ENCODE data around the gene GRIFIN. TPM values are rescaled to one million over a fixed set of nuclear protein-coding genes. Genes with fewer than 3 reads are reported as not detected.

Gene GRIFIN
- polyA plus RNA-seq, 1 of the 3 experiments (the other 2 are of a cell fraction), result not detected

GRCh38 chr7:2512713-2513112 is 36.5 kb upstream of the GRIFIN start:
- TF ChIP-seq MXI1 (IDR thresholded peaks at IDR 0.05; ENCODE audit: low read depth, low read length) (no peak), FOXM1 (IDR thresholded peaks at IDR 0.05; ENCODE audit: low read depth) (no peak), POLR2AphosphoS5 (IDR thresholded peaks at IDR 0.05; ENCODE audit: low read depth, low read length) (no peak), RFX5 (IDR thresholded peaks at IDR 0.05; ENCODE audit: low read length) (no peak), RAD21 (IDR thresholded peaks at IDR 0.05; ENCODE audit: low read length) (no peak)
- Histone ChIP-seq H3K4me1 (ENCODE audit: control insufficient read depth in 1 of 2, insufficient read depth in 2 of 2, low read depth in 1 of 2, low read length in 1 of 2) (peaks cover 23 to 85% of the 10 kb centered on the region in 2 experiments; a peak in 3 of 4 replicates), H3K27ac (ENCODE audit: low read depth in 2 of 2, low read length in 1 of 2) (peak overlapping the region in 1 of 2 experiments; percentile 98; a peak in 2 of 4 replicates), H2AFZ (ENCODE audit: low read depth) (no peak overlapping the region), H3K79me2 (ENCODE audit: insufficient read depth) (no peaks in the 10 kb centered on the region), H3K27me3 (ENCODE audit: insufficient read depth) (no peaks in the 10 kb centered on the region), H3F3A (replicated peaks; ENCODE audit: insufficient read depth) (peaks cover 9% of the 10 kb centered on the region), H3K4me3 (ENCODE audit: low read depth in 2 of 2, low read length in 1 of 2) (no peak overlapping the region), H3K9me3 (no peaks in the 10 kb centered on the region), H4K20me1 (ENCODE audit: insufficient read depth) (no peaks in the 10 kb centered on the region), H3K9me2 (no peaks in the 10 kb centered on the region), H3K4me2 (no peak overlapping the region), H3K9ac (no peak overlapping the region), H3K36me3 (replicated peaks in 1 of 2; ENCODE audit: control insufficient read depth in 1 of 2, insufficient read depth in 2 of 2, low read length in 1 of 2) (no peaks in the 10 kb centered on the region)
- CTCF ChIA-PET, result no interaction called here
- DNase-seq, result no peak
- POLR2A ChIA-PET, result no interaction called here
- 90% methylated on average over 3 of the region's 3 CpGs for WGBS (ENCODE audit: low lambda C conversion rate)

DNA sequence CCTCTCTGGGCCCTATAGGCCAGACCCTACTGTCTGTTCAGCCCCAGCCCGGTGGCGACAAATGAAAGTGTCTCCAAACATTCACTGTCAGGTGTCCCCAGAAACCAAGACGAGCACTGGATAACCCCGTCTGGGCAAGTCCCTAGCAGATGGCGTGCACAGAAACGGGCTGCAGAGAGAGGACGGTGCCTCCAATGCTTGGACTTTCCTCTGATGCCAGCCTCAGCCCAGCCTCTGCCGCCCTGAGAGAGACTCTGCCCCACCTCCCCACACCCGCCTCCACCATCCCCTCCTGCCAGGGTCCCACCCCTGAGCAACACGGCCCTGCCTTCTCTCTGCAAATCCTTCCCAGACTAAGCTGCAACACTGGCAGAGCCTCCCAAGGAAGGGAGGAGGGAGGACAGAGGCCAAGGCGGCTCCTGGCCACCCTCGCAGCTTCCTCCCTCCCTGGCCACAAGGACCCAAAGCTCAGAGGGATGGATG is 36.0 kb upstream of the GRIFIN start:
- H3K4me1 ChIP-seq (ENCODE audit: control insufficient read depth in 1 of 2, insufficient read depth in 2 of 2, low read depth in 1 of 2, low read length in 1 of 2), result peaks cover 19 to 85% of the 10 kb centered on the region in 2 experiments; a peak in 3 of 4 replicates
- CTCF ChIA-PET, result interaction anchor here (1.1 kb wide), 1 partner anchor 9 kb away, joined by 3 read pairs; no protein-coding TSS in a partner anchor
- no peaks in the 10 kb centered on the region for H3K9me3 ChIP-seq

More for the DNA sequence above, 36.0 kb upstream of the GRIFIN start:
- no peak for DNase-seq
- Histone ChIP-seq H3K79me2 (ENCODE audit: insufficient read depth) (no peaks in the 10 kb centered on the region), H3K9ac (no peak overlapping the region), H3K36me3 (replicated peaks in 1 of 2; ENCODE audit: control insufficient read depth in 1 of 2, insufficient read depth in 2 of 2, low read length in 1 of 2) (no peaks in the 10 kb centered on the region), H2AFZ (ENCODE audit: low read depth) (no peak overlapping the region), H4K20me1 (ENCODE audit: insufficient read depth) (no peaks in the 10 kb centered on the region), H3K4me3 (ENCODE audit: low read depth in 2 of 2, low read length in 1 of 2) (no peak overlapping the region), H3K27ac (ENCODE audit: low read depth in 2 of 2, low read length in 1 of 2) (peak overlapping the region in 1 of 2 experiments; percentile 98; a peak in 1 of 4 replicates), H3K27me3 (ENCODE audit: insufficient read depth) (no peaks in the 10 kb centered on the region), H3K4me2 (no peak overlapping the region), H3F3A (replicated peaks; ENCODE audit: insufficient read depth) (peaks cover 9% of the 10 kb centered on the region), H3K9me2 (no peaks in the 10 kb centered on the region)
- WGBS (ENCODE audit: low lambda C conversion rate), result 89% methylated on average over 12 of the region's 12 CpGs
- POLR2A ChIA-PET, result no interaction called here
- TF ChIP-seq FOXM1 (IDR thresholded peaks at IDR 0.05; ENCODE audit: low read depth) (no peak), POLR2AphosphoS5 (IDR thresholded peaks at IDR 0.05; ENCODE audit: low read depth, low read length) (no peak), RAD21 (IDR thresholded peaks at IDR 0.05; ENCODE audit: low read length) (no peak), GATA2 (CRISPR knock-in tag; IDR thresholded peaks at IDR 0.05) (no peak), MXI1 (IDR thresholded peaks at IDR 0.05; ENCODE audit: low read depth, low read length) (no peak), TCF12 (IDR thresholded peaks at IDR 0.05) (no peak), TAF1 (IDR thresholded peaks at IDR 0.05; ENCODE audit: borderline replicate concordance, low read depth, low read length) (no peak), NFIC (IDR thresholded peaks at IDR 0.05; ENCODE audit: borderline replicate concordance) (no peak), REST (IDR thresholded peaks at IDR 0.05; ENCODE audit: low read depth, low read length) (no peak), FOXJ3 (CRISPR knock-in tag; IDR thresholded peaks at IDR 0.05) (no peak), MEF2A (IDR thresholded peaks at IDR 0.05; ENCODE audit: borderline replicate concordance, low read depth) (no peak), ZBTB33 (IDR thresholded peaks at IDR 0.05; ENCODE audit: borderline replicate concordance, low read depth) (no peak), SIN3A (IDR thresholded peaks at IDR 0.05; ENCODE audit: borderline replicate concordance, low read depth, low read length) (no peak), TEAD4 (IDR thresholded peaks at IDR 0.05; ENCODE audit: borderline replicate concordance, insufficient read depth) (no peak), NRF1 (IDR thresholded peaks at IDR 0.05; ENCODE audit: low read depth, low read length) (no peak), RXRA (IDR thresholded peaks at IDR 0.05; ENCODE audit: borderline replicate concordance, low read depth) (no peak), RFX5 (IDR thresholded peaks at IDR 0.05; ENCODE audit: low read length) (no peak), SMC3 (IDR thresholded peaks at IDR 0.05; ENCODE audit: low read depth, low read length) (no peak), USF2 (IDR thresholded peaks at IDR 0.05; ENCODE audit: borderline replicate concordance, low read depth, low read length) (no peak)
- TF ChIP-seq, protein P1, sequence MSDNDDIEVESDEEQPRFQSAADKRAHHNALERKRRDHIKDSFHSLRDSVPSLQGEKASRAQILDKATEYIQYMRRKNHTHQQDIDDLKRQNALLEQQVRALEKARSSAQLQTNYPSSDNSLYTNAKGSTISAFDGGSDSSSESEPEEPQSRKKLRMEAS (IDR thresholded peaks at IDR 0.05; ENCODE audit: low read depth), result no peak

Measured in SK-N-SH (cell line).